ENCODE measurements around the gene ANKS1B. TPM values are rescaled to one million over a fixed set of nuclear protein-coding genes. Genes with fewer than 3 reads are reported as not detected.

The ANKS1B gene
- total RNA-seq, 4 donors from 2014 or later, result 16.6 to 62.6 (median 40.2) TPM

DNA sequence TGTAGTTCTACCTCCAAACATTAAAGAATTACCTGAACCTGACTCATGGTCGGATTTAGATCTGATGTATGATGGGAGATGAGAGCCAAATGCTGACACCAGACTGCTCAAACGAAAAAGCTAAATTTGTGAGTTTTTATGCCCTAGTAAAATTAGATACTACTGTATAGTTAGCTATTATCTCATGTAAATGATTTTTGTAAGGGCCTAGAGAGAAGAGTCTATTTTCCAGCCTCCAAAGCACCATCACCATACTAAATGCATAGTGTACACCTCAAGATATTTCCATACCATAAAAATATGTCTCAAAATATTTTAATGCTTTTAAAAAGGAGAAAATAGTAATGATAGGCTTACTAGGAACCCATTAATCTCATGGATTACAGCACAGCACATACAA lies 18.3 kb downstream of the ANKS1B start:
- no peak overlapping the region for H3K4me3 ChIP-seq
- H3K36me3 ChIP-seq, result no peaks in the 10 kb centered on the region
- H3K27me3 ChIP-seq, result no peaks in the 10 kb centered on the region
- H3K27ac ChIP-seq, result no peak overlapping the region
- no peaks in the 10 kb centered on the region for H3K9me3 ChIP-seq
- DNase-seq, result no peak
- TF ChIP-seq, protein P1, sequence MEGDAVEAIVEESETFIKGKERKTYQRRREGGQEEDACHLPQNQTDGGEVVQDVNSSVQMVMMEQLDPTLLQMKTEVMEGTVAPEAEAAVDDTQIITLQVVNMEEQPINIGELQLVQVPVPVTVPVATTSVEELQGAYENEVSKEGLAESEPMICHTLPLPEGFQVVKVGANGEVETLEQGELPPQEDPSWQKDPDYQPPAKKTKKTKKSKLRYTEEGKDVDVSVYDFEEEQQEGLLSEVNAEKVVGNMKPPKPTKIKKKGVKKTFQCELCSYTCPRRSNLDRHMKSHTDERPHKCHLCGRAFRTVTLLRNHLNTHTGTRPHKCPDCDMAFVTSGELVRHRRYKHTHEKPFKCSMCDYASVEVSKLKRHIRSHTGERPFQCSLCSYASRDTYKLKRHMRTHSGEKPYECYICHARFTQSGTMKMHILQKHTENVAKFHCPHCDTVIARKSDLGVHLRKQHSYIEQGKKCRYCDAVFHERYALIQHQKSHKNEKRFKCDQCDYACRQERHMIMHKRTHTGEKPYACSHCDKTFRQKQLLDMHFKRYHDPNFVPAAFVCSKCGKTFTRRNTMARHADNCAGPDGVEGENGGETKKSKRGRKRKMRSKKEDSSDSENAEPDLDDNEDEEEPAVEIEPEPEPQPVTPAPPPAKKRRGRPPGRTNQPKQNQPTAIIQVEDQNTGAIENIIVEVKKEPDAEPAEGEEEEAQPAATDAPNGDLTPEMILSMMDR (IDR thresholded peaks at IDR 0.05), result no peak
- no peak for TF ChIP-seq POLR2A (IDR thresholded peaks at IDR 0.05)
- intact Hi-C loops (cut with DNase I; ENCODE audit: low total_unique reads), result no loop called here
- no peaks in the 10 kb centered on the region for H3K4me1 ChIP-seq

DNA sequence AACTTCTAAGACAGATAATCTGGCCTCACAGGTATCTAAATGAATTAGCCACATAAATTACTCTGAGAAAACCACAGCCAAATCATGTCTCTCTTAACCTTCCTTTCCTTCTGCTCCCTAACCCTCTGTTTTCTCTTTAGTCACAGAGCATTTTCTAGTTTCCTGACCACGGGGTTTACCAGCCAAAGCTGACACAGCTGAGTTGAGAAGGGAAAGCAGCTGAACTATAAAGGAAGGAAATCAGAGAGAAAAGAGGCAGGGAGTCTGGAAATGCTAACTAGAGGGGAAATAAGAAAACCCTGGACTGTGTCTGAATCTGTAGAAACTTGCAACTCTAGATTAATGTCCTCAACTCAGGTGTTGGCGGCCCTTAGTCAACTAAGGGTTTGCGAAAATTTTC lies 24.4 kb downstream of the ANKS1B start:
- Histone ChIP-seq H3K4me1 (no peaks in the 10 kb centered on the region), H3K36me3 (no peaks in the 10 kb centered on the region), H3K27ac (no peak overlapping the region), H3K4me3 (no peak overlapping the region), H3K27me3 (no peaks in the 10 kb centered on the region), H3K9me3 (no peaks in the 10 kb centered on the region)
- TF ChIP-seq, protein P1 (IDR thresholded peaks at IDR 0.05), result no peak
- TF ChIP-seq POLR2A (IDR thresholded peaks at IDR 0.05), result no peak
- DNase-seq, result no peak
- intact Hi-C loops (cut with DNase I; ENCODE audit: low total_unique reads), result no loop called here

DNA sequence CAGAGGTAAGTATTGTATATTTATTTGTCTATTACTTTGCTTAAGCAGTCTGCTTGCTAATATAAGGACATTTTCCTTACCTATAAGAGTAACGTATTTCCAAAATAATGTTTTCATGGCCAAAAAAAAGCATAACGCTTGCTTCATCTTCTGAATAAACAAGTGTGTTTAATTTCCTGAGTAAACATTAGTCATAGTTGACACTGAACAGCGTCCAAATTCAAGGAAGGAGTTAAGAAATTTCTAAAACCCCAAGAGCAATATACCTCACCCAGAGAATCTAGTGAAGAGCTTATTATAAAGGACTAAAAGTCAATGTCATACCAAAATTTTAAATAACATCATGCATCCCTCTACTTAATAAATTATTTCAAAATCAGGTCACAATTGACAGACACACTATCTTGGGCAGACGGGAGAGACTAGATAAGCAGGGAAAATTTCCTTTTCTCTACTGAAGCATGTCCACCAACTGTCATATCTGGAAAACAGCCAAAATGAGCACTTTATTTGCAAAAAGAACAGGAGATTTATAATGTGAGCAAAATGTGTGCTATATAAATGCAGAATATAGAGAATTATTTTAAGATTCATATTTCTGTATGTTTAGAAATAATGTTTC lies 25.1 kb downstream of the ANKS1B start:
- DNase-seq, result no peak

DNA sequence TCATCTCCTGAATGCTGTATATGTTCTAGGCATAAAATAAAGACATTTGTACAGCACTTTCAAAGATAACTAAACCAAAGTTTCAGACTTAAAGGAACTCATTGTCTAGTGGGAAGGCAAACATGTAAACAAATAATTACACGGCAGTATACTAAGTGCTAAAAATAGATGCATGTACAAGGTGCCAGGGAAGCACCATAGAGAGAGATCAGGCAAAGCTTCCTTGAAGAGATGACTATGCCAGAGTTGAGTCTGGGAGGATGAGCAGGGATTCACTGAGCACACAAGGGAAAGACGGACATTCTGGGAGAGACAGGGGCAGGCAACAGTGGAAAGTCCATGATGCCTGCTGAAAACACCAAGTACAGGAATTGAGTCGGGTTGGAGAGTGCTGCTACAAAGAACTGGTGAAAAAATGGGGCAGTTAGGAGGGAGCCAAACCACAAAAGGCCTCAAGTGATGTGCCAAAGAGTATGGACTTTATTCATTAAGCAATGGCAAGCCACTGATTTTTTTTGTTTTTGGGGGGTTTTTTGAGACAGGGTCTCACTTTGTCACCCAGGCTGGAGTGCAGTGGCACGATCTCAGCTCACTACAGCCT lies 26.8 kb downstream of the ANKS1B start:
- no peak overlapping the region for H3K27ac ChIP-seq
- DNase-seq, result no peak
- H3K36me3 ChIP-seq, result no peaks in the 10 kb centered on the region
- H3K27me3 ChIP-seq, result no peaks in the 10 kb centered on the region
- intact Hi-C loops (cut with DNase I; ENCODE audit: low total_unique reads), result no loop called here
- H3K9me3 ChIP-seq, result no peaks in the 10 kb centered on the region
- TF ChIP-seq POLR2A (IDR thresholded peaks at IDR 0.05), result no peak
- TF ChIP-seq, protein P1 (IDR thresholded peaks at IDR 0.05), result no peak
- H3K4me1 ChIP-seq, result no peaks in the 10 kb centered on the region
- H3K4me3 ChIP-seq, result no peak overlapping the region

More for the DNA sequence above, 25.1 kb downstream of the ANKS1B start:
- no peaks in the 10 kb centered on the region for H3K36me3 ChIP-seq
- H3K4me3 ChIP-seq, result no peak overlapping the region
- intact Hi-C loops (cut with DNase I; ENCODE audit: low total_unique reads), result no loop called here
- no peak overlapping the region for H3K27ac ChIP-seq
- no peaks in the 10 kb centered on the region for H3K9me3 ChIP-seq
- TF ChIP-seq, protein P1 (IDR thresholded peaks at IDR 0.05), result no peak
- no peak for TF ChIP-seq POLR2A (IDR thresholded peaks at IDR 0.05)
- no peaks in the 10 kb centered on the region for H3K4me1 ChIP-seq
- no peaks in the 10 kb centered on the region for H3K27me3 ChIP-seq

DNA sequence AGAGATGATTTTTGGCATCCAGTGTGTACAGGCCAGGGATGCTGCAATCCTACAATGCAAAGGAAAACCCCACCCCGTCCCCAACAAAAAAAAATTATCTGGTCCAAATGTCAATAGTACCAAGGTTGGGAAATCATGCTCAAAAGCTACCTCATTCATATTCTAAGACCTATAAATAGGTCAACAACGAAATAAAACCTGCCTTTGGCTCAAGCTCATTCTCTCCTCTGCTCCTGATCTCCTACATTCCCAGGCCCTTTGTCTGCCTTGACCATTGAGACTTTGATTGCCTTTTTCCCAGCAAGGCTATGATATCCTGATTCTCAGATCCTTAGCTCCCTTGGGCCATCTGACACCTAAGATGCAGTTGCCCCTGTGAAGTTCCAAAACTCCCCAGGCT lies 30.0 kb downstream of the ANKS1B start:
- no peaks in the 10 kb centered on the region for H3K36me3 ChIP-seq
- H3K27ac ChIP-seq, result no peak overlapping the region
- TF ChIP-seq, protein P1 (IDR thresholded peaks at IDR 0.05), result no peak
- no peak for TF ChIP-seq POLR2A (IDR thresholded peaks at IDR 0.05)
- H3K4me1 ChIP-seq, result no peaks in the 10 kb centered on the region
- H3K27me3 ChIP-seq, result no peaks in the 10 kb centered on the region
- H3K4me3 ChIP-seq, result no peak overlapping the region
- intact Hi-C loops (cut with DNase I; ENCODE audit: low total_unique reads), result no loop called here
- DNase-seq, result no peak
- no peaks in the 10 kb centered on the region for H3K9me3 ChIP-seq
